Cardiac fibroblast (primary cell): ENCODE data around the gene PRDM1.

Source experiments
- DNase-seq, 2 donors: peaks; one replicate each; pipeline versions ENCODE4 v3.0.0 to v3.0.0-alpha.2; 2010; ENCODE audit warnings: low read depth in 2 of 2
- H3K4me3 ChIP-seq, 2 donors: replicated peaks in 1 of 2; 1 replicate in 1 of 2; 2 replicates in 1 of 2; pipeline ENCODE4 v1.5.1; 2011; ENCODE audit warnings: low read depth in 2 of 2, low read length in 2 of 2, mild to moderate bottlenecking in 2 of 2, moderate library complexity in 1 of 2
- TF ChIP-seq, protein P1 (sequence below): IDR thresholded peaks from one replicate; pipeline ENCODE4 v1.5.1; 2011; ENCODE audit warnings: low read depth, mild to moderate bottlenecking, low read length, inconsistent platforms

PRDM1 gene

DNA sequence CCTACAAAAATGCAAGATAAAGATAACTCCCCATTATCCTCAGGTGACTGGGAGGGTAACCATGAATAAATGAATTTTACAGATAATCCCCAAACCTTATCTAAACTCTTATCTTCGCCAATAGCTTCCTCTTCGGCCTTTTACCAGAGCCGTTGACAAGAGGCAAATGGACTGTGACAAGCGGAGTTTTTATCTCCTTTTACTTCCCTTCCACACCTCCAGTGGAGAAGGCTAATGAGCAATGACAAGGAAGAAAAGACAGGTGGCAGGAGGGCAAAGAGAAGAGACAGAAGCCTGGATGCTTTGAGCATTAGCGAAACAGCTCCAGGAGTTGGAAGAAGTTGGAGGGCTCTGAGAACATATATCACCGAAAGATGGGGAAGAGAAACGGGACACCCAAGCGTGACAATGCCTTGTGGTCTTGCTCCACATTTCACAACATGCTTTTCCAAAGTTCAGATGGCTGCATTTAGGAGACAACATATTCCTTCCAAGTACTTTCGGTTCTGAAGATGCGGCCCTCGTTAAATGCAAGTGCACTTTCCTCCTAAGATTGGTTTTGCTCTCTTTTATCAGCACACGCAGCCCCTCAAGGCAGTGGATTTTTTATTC, 69.2 kb downstream of the PRDM1 start:
- H3K4me3 ChIP-seq: no peak overlapping the region
- TF ChIP-seq, protein P1, sequence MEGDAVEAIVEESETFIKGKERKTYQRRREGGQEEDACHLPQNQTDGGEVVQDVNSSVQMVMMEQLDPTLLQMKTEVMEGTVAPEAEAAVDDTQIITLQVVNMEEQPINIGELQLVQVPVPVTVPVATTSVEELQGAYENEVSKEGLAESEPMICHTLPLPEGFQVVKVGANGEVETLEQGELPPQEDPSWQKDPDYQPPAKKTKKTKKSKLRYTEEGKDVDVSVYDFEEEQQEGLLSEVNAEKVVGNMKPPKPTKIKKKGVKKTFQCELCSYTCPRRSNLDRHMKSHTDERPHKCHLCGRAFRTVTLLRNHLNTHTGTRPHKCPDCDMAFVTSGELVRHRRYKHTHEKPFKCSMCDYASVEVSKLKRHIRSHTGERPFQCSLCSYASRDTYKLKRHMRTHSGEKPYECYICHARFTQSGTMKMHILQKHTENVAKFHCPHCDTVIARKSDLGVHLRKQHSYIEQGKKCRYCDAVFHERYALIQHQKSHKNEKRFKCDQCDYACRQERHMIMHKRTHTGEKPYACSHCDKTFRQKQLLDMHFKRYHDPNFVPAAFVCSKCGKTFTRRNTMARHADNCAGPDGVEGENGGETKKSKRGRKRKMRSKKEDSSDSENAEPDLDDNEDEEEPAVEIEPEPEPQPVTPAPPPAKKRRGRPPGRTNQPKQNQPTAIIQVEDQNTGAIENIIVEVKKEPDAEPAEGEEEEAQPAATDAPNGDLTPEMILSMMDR: no peak
- DNase-seq: no peak

DNA sequence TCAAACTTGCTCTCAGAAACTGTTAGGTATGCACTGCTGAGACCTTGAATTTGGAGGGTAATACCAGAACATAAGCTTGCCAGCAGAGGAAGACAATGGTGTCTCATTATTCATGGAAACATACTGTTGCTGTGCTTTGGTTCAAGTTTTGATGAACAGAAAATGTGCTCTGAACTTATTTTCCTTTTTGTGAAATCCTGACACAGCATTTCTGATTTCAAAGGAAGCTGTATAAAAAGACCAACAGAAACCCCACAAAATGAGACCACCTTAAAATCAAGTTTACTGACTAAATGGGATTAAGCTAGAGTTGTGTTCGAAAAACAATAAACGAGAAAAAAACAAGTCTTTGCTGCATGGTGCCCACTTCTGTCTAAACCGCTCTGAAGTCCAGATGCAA, 70.3 kb downstream of the PRDM1 start:
- DNase-seq: no peak
- TF ChIP-seq, protein P1: no peak
- no peak overlapping the region for H3K4me3 ChIP-seq

DNA sequence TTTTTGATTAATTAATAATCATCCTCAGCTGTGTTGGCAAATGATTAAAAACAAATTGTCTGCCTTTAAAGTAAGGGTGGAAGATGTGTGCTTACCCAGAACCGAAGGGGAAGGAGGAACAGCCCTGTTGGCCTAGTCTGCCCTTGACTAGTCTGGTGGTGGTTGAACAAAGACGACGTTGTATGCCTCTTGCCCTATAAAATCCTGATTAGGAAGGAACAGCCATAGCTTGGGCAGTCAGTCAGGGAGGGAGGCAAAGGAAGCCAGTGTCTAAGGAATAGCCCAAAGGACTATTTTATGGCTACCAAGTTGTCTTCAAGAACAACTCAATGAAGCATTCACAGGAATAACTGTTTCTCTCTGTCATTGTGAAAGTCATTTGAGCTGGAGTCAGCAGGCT, 70.7 kb downstream of the PRDM1 start:
- no peak overlapping the region for H3K4me3 ChIP-seq
- no peak for DNase-seq
- TF ChIP-seq, protein P1: no peak

DNA sequence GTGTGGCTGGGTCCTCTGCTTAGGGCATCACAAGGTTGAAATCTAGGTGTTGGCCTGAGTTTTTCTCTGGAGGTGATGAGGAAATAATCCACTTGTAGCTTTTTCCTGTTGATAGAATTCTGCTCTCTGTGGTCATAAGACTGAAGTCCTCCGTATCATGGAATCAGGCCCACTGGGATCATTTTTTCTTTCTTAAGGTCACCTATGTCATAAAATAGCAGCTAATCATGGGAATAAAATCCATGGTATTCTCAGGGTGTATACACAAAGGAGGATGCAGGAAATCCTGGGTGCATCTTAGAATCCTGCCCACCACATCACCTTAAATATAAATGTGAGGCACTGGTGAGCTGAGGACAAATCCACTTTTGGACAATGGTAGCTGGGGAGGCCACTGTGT, 72.7 kb downstream of the PRDM1 start:
- TF ChIP-seq, protein P1: no peak
- peak in 1 of 2 donors; percentile 42 for DNase-seq
- no peak overlapping the region for H3K4me3 ChIP-seq
